SU-DHL-6 (cell line): ENCODE results near the gene PLAAT4.

Experiments
- CTCF ChIP-seq: fragments of 200-600 bp; sonication (generic); IDR thresholded peaks from one replicate; pipeline ENCODE4 v1.5.1; 2017; ENCODE audit warnings: antibody characterized with exemption, mild to moderate bottlenecking, low read length, moderate library complexity; ENCODE audit not compliant: insufficient read depth, poor library complexity, severe bottlenecking
- EZH2phosphoT487 ChIP-seq: fragments of 200-600 bp; sonication (generic), shearing (Covaris generic); conservative IDR thresholded peaks from 2 replicates; pipeline ENCODE4 v1.6.1; 2018; ENCODE audit warnings: mild to moderate bottlenecking, antibody characterized with exemption, low read length, moderate library complexity, mixed read lengths

DNA sequence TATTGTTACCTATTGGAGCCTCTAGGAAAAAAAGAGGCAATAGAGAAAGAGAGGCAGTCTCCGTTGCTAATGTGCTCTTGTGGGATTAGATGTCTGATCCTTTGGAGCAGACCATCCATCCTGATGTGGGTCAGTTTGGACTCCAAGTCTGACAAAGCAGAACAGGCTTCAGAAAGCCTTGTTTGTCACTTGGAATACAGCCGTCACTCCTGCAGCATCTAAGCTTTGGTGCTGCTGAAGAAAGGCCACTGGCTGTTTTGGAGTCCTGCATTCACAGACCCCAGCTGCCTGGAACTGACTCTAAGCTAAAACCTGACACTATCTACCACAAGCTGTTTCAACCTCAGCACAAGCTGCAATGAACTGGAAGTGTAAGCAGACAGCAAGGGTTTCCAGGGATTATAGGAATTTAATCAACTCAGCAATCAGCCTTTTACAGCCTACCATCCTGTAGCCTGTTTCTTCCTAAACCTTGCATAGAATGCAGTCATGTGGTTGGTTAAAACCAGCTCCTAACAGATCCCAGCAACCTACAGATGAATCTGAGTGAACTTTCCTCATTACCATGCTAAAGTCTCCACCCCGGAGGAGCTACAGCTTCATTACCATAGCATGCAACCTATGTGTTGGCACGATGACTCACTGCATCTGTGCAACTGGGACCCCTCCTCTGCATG, 3.7 kb upstream of the PLAAT4 start:
- no peak for TF ChIP-seq CTCF
- TF ChIP-seq EZH2phosphoT487 = no peak
